ENCODE measurements around the gene RABGAP1.

The RABGAP1 gene

DNA sequence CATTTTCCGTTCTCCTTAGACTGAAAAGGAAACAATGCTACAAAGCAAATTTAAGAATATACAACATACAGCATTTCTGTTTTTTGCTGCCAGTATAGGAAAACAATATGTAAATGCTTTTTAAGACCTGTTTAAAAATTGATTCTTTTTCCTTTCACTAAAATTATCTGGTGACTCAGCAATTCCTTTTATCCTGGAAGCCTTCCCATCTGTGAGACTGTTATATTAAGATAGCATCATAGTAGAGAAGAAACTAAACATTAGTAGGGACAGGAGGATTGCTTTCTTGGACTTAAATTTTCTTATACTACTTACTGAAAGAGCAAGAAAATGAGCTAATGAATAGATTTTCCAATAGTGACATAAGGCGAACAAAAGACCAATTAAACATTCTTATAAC, 62.6 kb downstream of the RABGAP1 start:
- 0 out of 2 replicates have a peak overlapping the region, but pooled peaks have one; percentile 17 for H3K27ac ChIP-seq (replicated peaks)
- H3K4me3 ChIP-seq (replicated peaks; ENCODE audit: insufficient read depth, low read length), result no peak overlapping the region
- no peak for TF ChIP-seq SPI1 (IDR thresholded peaks at IDR 0.05; ENCODE audit: borderline replicate concordance, low read depth)
- TF ChIP-seq, protein P1, sequence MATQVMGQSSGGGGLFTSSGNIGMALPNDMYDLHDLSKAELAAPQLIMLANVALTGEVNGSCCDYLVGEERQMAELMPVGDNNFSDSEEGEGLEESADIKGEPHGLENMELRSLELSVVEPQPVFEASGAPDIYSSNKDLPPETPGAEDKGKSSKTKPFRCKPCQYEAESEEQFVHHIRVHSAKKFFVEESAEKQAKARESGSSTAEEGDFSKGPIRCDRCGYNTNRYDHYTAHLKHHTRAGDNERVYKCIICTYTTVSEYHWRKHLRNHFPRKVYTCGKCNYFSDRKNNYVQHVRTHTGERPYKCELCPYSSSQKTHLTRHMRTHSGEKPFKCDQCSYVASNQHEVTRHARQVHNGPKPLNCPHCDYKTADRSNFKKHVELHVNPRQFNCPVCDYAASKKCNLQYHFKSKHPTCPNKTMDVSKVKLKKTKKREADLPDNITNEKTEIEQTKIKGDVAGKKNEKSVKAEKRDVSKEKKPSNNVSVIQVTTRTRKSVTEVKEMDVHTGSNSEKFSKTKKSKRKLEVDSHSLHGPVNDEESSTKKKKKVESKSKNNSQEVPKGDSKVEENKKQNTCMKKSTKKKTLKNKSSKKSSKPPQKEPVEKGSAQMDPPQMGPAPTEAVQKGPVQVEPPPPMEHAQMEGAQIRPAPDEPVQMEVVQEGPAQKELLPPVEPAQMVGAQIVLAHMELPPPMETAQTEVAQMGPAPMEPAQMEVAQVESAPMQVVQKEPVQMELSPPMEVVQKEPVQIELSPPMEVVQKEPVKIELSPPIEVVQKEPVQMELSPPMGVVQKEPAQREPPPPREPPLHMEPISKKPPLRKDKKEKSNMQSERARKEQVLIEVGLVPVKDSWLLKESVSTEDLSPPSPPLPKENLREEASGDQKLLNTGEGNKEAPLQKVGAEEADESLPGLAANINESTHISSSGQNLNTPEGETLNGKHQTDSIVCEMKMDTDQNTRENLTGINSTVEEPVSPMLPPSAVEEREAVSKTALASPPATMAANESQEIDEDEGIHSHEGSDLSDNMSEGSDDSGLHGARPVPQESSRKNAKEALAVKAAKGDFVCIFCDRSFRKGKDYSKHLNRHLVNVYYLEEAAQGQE (IDR thresholded peaks at IDR 0.05; ENCODE audit: insufficient replicate concordance, low read depth), result no peak
- no peak for TF ChIP-seq POLR2AphosphoS5 (IDR thresholded peaks at IDR 0.05; ENCODE audit: low read depth)
- TF ChIP-seq GABPA (IDR thresholded peaks at IDR 0.05; ENCODE audit: low read depth), result no peak
- TF ChIP-seq CTCF (IDR thresholded peaks at IDR 0.05; ENCODE audit: insufficient read depth, low read length), result no peak
- H3K27me3 ChIP-seq (ENCODE audit: insufficient read depth, poor library complexity, severe bottlenecking), result no peaks in the 10 kb centered on the region
- DNase-seq (ENCODE audit: low read depth in 1 of 2, low spot score in 1 of 2), result no peak

DNA sequence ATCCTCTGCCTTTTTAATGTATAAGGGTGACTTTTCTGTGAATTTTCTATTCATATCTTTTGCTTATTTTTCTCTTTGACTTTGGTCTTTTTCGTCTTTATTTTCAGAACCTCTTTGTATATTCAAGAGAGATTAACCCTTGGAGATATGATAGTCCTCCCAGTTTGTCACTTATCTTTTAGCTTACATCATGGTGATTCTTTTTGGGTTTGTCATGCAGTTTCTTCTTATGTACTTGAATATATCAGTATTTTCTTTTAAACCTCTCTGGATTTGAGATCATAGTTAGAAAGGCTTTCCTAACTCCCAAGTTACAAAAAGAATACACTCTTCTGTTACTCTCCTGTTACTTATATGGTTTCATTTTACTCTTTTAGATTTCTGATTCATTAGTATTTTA, 65.1 kb downstream of the RABGAP1 start:
- no peak for TF ChIP-seq POLR2AphosphoS5 (IDR thresholded peaks at IDR 0.05; ENCODE audit: low read depth)
- TF ChIP-seq SPI1 (IDR thresholded peaks at IDR 0.05; ENCODE audit: borderline replicate concordance, low read depth), result no peak
- TF ChIP-seq CTCF (IDR thresholded peaks at IDR 0.05; ENCODE audit: insufficient read depth, low read length), result no peak
- TF ChIP-seq, protein P1 (IDR thresholded peaks at IDR 0.05; ENCODE audit: insufficient replicate concordance, low read depth), result no peak
- TF ChIP-seq GABPA (IDR thresholded peaks at IDR 0.05; ENCODE audit: low read depth), result no peak
- no peak for DNase-seq (ENCODE audit: low read depth in 1 of 2, low spot score in 1 of 2)
- Histone ChIP-seq H3K4me3 (replicated peaks; ENCODE audit: insufficient read depth, low read length) (no peak overlapping the region), H3K27ac (replicated peaks) (no peak overlapping the region), H3K27me3 (ENCODE audit: insufficient read depth, poor library complexity, severe bottlenecking) (no peaks in the 10 kb centered on the region)

GRCh38 chr9:123007269-123007668, 66.4 kb downstream of the RABGAP1 start:
- H3K27ac ChIP-seq (replicated peaks), result no peak overlapping the region
- no peak overlapping the region for H3K4me3 ChIP-seq (replicated peaks; ENCODE audit: insufficient read depth, low read length)
- DNase-seq (ENCODE audit: low read depth in 1 of 2, low spot score in 1 of 2), result no peak
- no peaks in the 10 kb centered on the region for H3K27me3 ChIP-seq (ENCODE audit: insufficient read depth, poor library complexity, severe bottlenecking)
- no peak for TF ChIP-seq GABPA (IDR thresholded peaks at IDR 0.05; ENCODE audit: low read depth)
- no peak for TF ChIP-seq SPI1 (IDR thresholded peaks at IDR 0.05; ENCODE audit: borderline replicate concordance, low read depth)
- TF ChIP-seq, protein P1 (IDR thresholded peaks at IDR 0.05; ENCODE audit: insufficient replicate concordance, low read depth), result no peak
- TF ChIP-seq POLR2AphosphoS5 (IDR thresholded peaks at IDR 0.05; ENCODE audit: low read depth), result no peak
- no peak for TF ChIP-seq CTCF (IDR thresholded peaks at IDR 0.05; ENCODE audit: insufficient read depth, low read length)

Measured in HL-60 (cell line).